Tibial artery (tissue), 4 donors: ENCODE results near the gene GRP.

Source experiments
- DNase-seq, 2 donors: peaks; one replicate each; pipeline ENCODE4 v3.0.0-alpha.2; 2019
- H3K27ac ChIP-seq, 2 donors: fragments of 200-600 bp; sonication (generic) in 1 of 2; 1 replicate in 1 of 2; 2 replicates in 1 of 2; pipeline ENCODE4 v1.5.1; 2018 to 2019; ENCODE audit warnings: mild to moderate bottlenecking in 1 of 2
- H3K27me3 ChIP-seq, 2 donors: fragments of 200-600 bp; sonication (generic) in 1 of 2; one replicate each; pipeline versions ENCODE4 v1.5.1 to v1.6.0; 2016 to 2019
- H3K36me3 ChIP-seq, 3 donors: fragments of 200-600 bp; sonication (generic) in 2 of 3; one replicate each; pipeline ENCODE4 v1.5.1; 2016 to 2019; ENCODE audit warnings: mild to moderate bottlenecking in 2 of 3
- H3K4me1 ChIP-seq, 4 donors: fragments of 200-600 bp; sonication (generic) in 2 of 4; 1 replicate in 3 of 4; 2 replicates in 1 of 4; pipeline ENCODE4 v1.5.1; 2016 to 2019
- H3K4me3 ChIP-seq, 2 donors: fragments of 200-600 bp; sonication (generic) in 1 of 2; 1 replicate in 1 of 2; 2 replicates in 1 of 2; pipeline ENCODE4 v1.5.1; 2018 to 2019; ENCODE audit warnings: mild to moderate bottlenecking in 2 of 2
- H3K9me3 ChIP-seq, 3 donors: fragments of 200-600 bp; sonication (generic) in 1 of 3; one replicate each; pipeline ENCODE4 v1.5.1; 2016 to 2019
- intact Hi-C: fragments of 100-400 bp; cut with DNase I; formaldehyde crosslinking; loops from one replicate; pipeline ENCODE4 v1.15.0; 2023; ENCODE audit warnings: low total_unique reads
- TF ChIP-seq, protein P1 (sequence below), 2 experiments: fragments of 200-600 bp in 1 of 2; fragments of 450-650 bp in 1 of 2; IDR thresholded peaks; one replicate each; pipeline ENCODE4 v1.5.1; 2017 to 2019; ENCODE audit warnings: antibody characterized with exemption in 2 of 2, mild to moderate bottlenecking in 1 of 2, moderate library complexity in 1 of 2

Gene GRP

GRCh38 chr18:59202258-59202820 lies 17.6 kb upstream of the GRP start:
- H3K9me3 ChIP-seq = no peaks in the 10 kb centered on the region
- no peaks in the 10 kb centered on the region for H3K27me3 ChIP-seq
- TF ChIP-seq, protein P1, sequence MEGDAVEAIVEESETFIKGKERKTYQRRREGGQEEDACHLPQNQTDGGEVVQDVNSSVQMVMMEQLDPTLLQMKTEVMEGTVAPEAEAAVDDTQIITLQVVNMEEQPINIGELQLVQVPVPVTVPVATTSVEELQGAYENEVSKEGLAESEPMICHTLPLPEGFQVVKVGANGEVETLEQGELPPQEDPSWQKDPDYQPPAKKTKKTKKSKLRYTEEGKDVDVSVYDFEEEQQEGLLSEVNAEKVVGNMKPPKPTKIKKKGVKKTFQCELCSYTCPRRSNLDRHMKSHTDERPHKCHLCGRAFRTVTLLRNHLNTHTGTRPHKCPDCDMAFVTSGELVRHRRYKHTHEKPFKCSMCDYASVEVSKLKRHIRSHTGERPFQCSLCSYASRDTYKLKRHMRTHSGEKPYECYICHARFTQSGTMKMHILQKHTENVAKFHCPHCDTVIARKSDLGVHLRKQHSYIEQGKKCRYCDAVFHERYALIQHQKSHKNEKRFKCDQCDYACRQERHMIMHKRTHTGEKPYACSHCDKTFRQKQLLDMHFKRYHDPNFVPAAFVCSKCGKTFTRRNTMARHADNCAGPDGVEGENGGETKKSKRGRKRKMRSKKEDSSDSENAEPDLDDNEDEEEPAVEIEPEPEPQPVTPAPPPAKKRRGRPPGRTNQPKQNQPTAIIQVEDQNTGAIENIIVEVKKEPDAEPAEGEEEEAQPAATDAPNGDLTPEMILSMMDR (IDR thresholded peaks at IDR 0.05) = no peak
- intact Hi-C loops = no loop called here
- no peaks in the 10 kb centered on the region for H3K36me3 ChIP-seq
- DNase-seq = no peak
- H3K27ac ChIP-seq = no peak overlapping the region
- no peak overlapping the region for H3K4me3 ChIP-seq
- no peaks in the 10 kb centered on the region for H3K4me1 ChIP-seq

- TF ChIP-seq, protein P1 (IDR thresholded peaks at IDR 0.05) = no peak
- H3K27ac ChIP-seq = no peak overlapping the region
- H3K4me1 ChIP-seq = no peaks in the 10 kb centered on the region
- no peak overlapping the region for H3K4me3 ChIP-seq
- no peaks in the 10 kb centered on the region for H3K9me3 ChIP-seq
- H3K27me3 ChIP-seq = peaks cover 0 to 4% of the 10 kb centered on the region in 2 donors
- H3K36me3 ChIP-seq = no peaks in the 10 kb centered on the region
- DNase-seq = no peak
- intact Hi-C loops = no loop called here
Measured at GRCh38 chr18:59207506-59207905, 12.5 kb upstream of the GRP start.

GRCh38 chr18:59208602-59209125 lies 11.3 kb upstream of the GRP start:
- Histone ChIP-seq H3K4me1 (no peaks in the 10 kb centered on the region), H3K27ac (no peak overlapping the region), H3K9me3 (no peaks in the 10 kb centered on the region), H3K36me3 (no peaks in the 10 kb centered on the region), H3K4me3 (no peak overlapping the region), H3K27me3 (peaks cover 0 to 4% of the 10 kb centered on the region in 2 donors)
- DNase-seq = no peak
- intact Hi-C loops = no loop called here
- TF ChIP-seq, protein P1 (IDR thresholded peaks at IDR 0.05) = no peak

DNA sequence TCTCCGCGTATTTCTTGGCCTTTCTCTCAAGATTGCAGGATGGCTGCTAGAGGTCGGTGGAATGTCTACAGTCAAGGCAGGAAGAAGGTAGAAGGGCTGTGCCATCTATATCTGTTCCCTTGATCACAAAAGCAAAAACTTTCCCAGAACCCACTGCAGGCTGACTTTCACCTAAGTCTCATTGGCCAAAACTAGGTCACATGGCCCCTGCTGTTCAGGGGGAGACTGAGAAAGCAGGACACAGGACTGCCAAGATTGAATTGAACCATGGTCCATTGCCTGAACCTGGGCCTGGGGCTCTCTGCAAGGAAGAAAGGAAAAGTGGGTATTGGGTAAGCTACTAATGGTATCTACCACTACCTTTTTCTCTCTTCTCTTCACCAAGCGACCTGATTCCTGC lies 9.7 kb upstream of the GRP start:
- no peaks in the 10 kb centered on the region for H3K4me1 ChIP-seq
- H3K27me3 ChIP-seq = peaks cover 0 to 4% of the 10 kb centered on the region in 2 donors
- intact Hi-C loops = no loop called here
- H3K27ac ChIP-seq = no peak overlapping the region
- H3K9me3 ChIP-seq = no peaks in the 10 kb centered on the region
- no peaks in the 10 kb centered on the region for H3K36me3 ChIP-seq
- TF ChIP-seq, protein P1 (IDR thresholded peaks at IDR 0.05) = no peak
- DNase-seq = no peak
- H3K4me3 ChIP-seq = no peak overlapping the region

DNA sequence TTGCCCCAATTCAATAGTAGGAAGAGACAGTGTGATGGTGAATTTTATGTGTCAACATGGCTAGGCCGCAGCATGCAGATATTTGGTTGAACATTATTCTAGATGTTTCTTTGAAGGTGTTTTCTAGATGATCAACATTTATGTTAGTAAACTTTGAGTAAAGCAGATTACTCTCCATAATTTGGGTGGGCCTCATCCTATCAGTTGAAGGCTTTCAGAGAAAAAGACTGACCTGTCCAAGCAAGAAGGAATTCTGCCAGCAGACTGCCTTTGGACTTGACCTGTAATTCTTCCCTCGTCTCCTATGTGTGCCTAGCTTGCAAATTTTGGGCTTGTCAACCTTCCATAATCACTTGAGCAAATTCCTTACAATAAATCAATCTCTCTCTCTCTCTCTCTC lies 8.3 kb upstream of the GRP start:
- DNase-seq = no peak

More for the DNA sequence above, 8.3 kb upstream of the GRP start:
- TF ChIP-seq, protein P1 (IDR thresholded peaks at IDR 0.05) = no peak
- H3K4me1 ChIP-seq = no peaks in the 10 kb centered on the region
- peaks cover 0 to 4% of the 10 kb centered on the region in 2 donors for H3K27me3 ChIP-seq
- no peaks in the 10 kb centered on the region for H3K9me3 ChIP-seq
- no peak overlapping the region for H3K27ac ChIP-seq
- H3K36me3 ChIP-seq = no peaks in the 10 kb centered on the region
- intact Hi-C loops = no loop called here
- H3K4me3 ChIP-seq = no peak overlapping the region
